ENCODE results near the gene ADPRHL1. TPM values are rescaled to one million over a fixed set of nuclear protein-coding genes. Genes with fewer than 3 reads are reported as not detected.

The ADPRHL1 gene
- polyA plus RNA-seq, 1 donor (not counting 4 experiments of a cell fraction or from before 2014, with no cell fraction given): 1.2 TPM

DNA sequence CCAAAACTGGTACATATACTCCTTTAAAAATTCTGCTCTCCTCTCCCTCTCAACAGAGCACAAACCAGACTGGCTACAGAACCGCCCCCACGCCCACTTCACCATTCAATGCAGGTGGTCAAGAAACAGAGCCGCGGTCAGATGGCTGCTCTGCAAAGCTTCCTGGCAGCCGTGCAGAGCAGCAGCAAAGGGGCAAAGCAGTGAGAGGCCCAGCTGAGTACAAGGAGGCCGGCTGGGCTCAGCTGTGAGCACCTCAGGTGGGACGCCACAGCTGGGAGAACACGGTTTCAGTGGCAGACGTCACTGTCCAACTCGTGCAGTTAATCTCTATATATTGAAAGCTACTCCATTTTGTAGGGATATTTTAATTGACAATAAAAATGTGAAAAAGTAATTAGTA is 97.7 kb downstream of the ADPRHL1 start:
- H3K36me3 ChIP-seq (ENCODE audit: control insufficient read depth in 2 of 2, extremely low read depth in 1 of 2, insufficient read depth in 2 of 2, low read length in 2 of 2): no peaks in the 10 kb centered on the region
- H3K9me1 ChIP-seq (ENCODE audit: control insufficient read depth, extremely low read depth, insufficient read depth, low read length): no peaks in the 10 kb centered on the region
- no peaks in the 10 kb centered on the region for H4K20me1 ChIP-seq (ENCODE audit: control insufficient read depth, extremely low read depth, insufficient read depth, low read length)
- no peaks in the 10 kb centered on the region for H3K9me3 ChIP-seq (ENCODE audit: control insufficient read depth, low read depth, low read length)
- no peak for DNase-seq (ENCODE audit: low read depth, low spot score)
- dilution Hi-C loops (cut with MboI; ENCODE audit: extremely low pct_ligation_motif_present, low sequenced_read_pairs): no loop called here
- no peaks in the 10 kb centered on the region for H3K4me1 ChIP-seq (ENCODE audit: control insufficient read depth, extremely low read depth, insufficient read depth, low read length)
- H3K27ac ChIP-seq (ENCODE audit: control insufficient read depth, insufficient read depth, low read length): no peak overlapping the region
- FAIRE-seq: no peak
- no peaks in the 10 kb centered on the region for H3K27me3 ChIP-seq (ENCODE audit: control insufficient read depth, extremely low read depth, insufficient read depth, low read length)
- no peak overlapping the region for H2AFZ ChIP-seq (ENCODE audit: control insufficient read depth, low read length)
- no peaks in the 10 kb centered on the region for H3K79me2 ChIP-seq (ENCODE audit: control insufficient read depth, insufficient read depth, low read length)
- no peak overlapping the region for H3K9ac ChIP-seq (ENCODE audit: control insufficient read depth, extremely low read depth, insufficient read depth, low read length)
- no peak overlapping the region for H3K4me3 ChIP-seq (ENCODE audit: control insufficient read depth in 2 of 3, extremely low read depth in 1 of 3, insufficient read depth in 2 of 3, low read depth in 1 of 3, low read length in 3 of 3)
- no peak overlapping the region for H3K4me2 ChIP-seq (ENCODE audit: control insufficient read depth, extremely low read depth, insufficient read depth, low read depth, low read length)
- no peak for TF ChIP-seq EZH2 (IDR thresholded peaks at IDR 0.05; ENCODE audit: low read length)
- TF ChIP-seq, protein P1, sequence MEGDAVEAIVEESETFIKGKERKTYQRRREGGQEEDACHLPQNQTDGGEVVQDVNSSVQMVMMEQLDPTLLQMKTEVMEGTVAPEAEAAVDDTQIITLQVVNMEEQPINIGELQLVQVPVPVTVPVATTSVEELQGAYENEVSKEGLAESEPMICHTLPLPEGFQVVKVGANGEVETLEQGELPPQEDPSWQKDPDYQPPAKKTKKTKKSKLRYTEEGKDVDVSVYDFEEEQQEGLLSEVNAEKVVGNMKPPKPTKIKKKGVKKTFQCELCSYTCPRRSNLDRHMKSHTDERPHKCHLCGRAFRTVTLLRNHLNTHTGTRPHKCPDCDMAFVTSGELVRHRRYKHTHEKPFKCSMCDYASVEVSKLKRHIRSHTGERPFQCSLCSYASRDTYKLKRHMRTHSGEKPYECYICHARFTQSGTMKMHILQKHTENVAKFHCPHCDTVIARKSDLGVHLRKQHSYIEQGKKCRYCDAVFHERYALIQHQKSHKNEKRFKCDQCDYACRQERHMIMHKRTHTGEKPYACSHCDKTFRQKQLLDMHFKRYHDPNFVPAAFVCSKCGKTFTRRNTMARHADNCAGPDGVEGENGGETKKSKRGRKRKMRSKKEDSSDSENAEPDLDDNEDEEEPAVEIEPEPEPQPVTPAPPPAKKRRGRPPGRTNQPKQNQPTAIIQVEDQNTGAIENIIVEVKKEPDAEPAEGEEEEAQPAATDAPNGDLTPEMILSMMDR (optimal IDR thresholded peaks at IDR 0.05 in 1 of 3, IDR thresholded peaks at IDR 0.05 in 1 of 3, conservative IDR thresholded peaks at IDR 0.05 in 1 of 3; ENCODE audit: extremely low read depth in 1 of 3, insufficient read depth in 2 of 3, low read length in 3 of 3): no peak

DNA sequence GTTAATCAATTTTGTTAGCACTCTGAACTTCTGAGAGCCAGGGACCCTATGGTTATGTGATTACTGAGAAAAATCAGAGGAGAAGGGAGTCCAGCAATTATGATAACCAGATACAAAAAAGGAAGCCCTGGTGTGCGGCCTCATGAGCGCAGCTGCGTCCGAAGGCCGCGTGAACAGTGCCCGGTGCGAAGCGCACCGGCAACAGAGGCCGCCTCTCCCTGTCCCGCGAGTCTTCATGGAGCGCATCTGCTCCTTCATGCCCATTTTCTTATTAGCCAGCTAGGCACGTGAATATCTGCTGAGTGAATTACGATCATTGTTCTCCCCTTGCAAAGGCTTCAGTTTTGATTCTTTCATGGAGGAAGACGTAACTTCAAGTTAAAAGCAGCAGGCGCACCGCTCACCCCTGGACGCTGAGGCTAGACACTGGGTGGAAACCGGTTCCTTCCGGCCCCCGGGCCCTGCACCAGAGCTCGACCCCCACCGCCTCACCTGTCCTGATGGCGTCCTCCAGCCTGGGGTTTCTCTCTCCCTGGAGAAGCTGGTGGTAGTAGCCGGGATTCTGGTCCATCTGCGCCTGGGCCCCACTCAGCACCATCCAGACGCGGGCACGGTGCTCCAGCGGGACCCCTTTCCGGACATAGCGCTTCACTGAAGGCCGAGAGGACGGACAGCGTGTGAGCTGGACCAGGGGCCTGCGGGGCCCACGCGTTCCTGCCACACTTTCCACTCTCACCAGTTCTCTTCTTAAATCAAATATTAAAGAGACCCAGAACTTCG is 98.3 kb downstream of the ADPRHL1 start:
- Histone ChIP-seq H3K4me2 (ENCODE audit: control insufficient read depth, extremely low read depth, insufficient read depth, low read depth, low read length) (no peak overlapping the region), H3K9me3 (ENCODE audit: control insufficient read depth, low read depth, low read length) (no peaks in the 10 kb centered on the region), H3K79me2 (ENCODE audit: control insufficient read depth, insufficient read depth, low read length) (no peaks in the 10 kb centered on the region), H4K20me1 (ENCODE audit: control insufficient read depth, extremely low read depth, insufficient read depth, low read length) (no peaks in the 10 kb centered on the region), H2AFZ (ENCODE audit: control insufficient read depth, low read length) (no peak overlapping the region), H3K9me1 (ENCODE audit: control insufficient read depth, extremely low read depth, insufficient read depth, low read length) (no peaks in the 10 kb centered on the region), H3K36me3 (ENCODE audit: control insufficient read depth in 2 of 2, extremely low read depth in 1 of 2, insufficient read depth in 2 of 2, low read length in 2 of 2) (no peaks in the 10 kb centered on the region), H3K27me3 (ENCODE audit: control insufficient read depth, extremely low read depth, insufficient read depth, low read length) (no peaks in the 10 kb centered on the region), H3K9ac (ENCODE audit: control insufficient read depth, extremely low read depth, insufficient read depth, low read length) (no peak overlapping the region), H3K4me3 (ENCODE audit: control insufficient read depth in 2 of 3, extremely low read depth in 1 of 3, insufficient read depth in 2 of 3, low read depth in 1 of 3, low read length in 3 of 3) (no peak overlapping the region), H3K27ac (ENCODE audit: control insufficient read depth, insufficient read depth, low read length) (no peak overlapping the region), H3K4me1 (ENCODE audit: control insufficient read depth, extremely low read depth, insufficient read depth, low read length) (peaks cover 4% of the 10 kb centered on the region)
- dilution Hi-C loops (cut with MboI; ENCODE audit: extremely low pct_ligation_motif_present, low sequenced_read_pairs): no loop called here
- no peak for TF ChIP-seq EZH2 (IDR thresholded peaks at IDR 0.05; ENCODE audit: low read length)
- TF ChIP-seq, protein P1 (optimal IDR thresholded peaks at IDR 0.05 in 1 of 3, IDR thresholded peaks at IDR 0.05 in 1 of 3, conservative IDR thresholded peaks at IDR 0.05 in 1 of 3; ENCODE audit: extremely low read depth in 1 of 3, insufficient read depth in 2 of 3, low read length in 3 of 3): no peak
- FAIRE-seq (no peak), DNase-seq (ENCODE audit: low read depth, low spot score) (no peak)

Data from keratinocyte (primary cell).